GM13977 (cell line): ENCODE measurements around the gene SNX5.

ENCODE experiments used
- DNase-seq: peaks from one replicate; pipeline ENCODE4 v3.0.0; 2012; ENCODE audit warnings: low spot score
- CTCF ChIP-seq: IDR thresholded peaks from 2 replicates; pipeline ENCODE4 v1.5.1; 2012; ENCODE audit warnings: mild to moderate bottlenecking, control low read depth; ENCODE audit not compliant: insufficient read depth; ENCODE audit errors: extremely low read depth, missing control alignments
- in situ Hi-C: fragments of 300-500 bp; cut with MboI; formaldehyde crosslinking; loops from one replicate; pipeline ENCODE4 v1.12.0; 2022; ENCODE audit warnings: low sequenced_read_pairs, low pct_unique_long_range_greater_than_20kb, mixed read lengths, inconsistent platforms; ENCODE audit not compliant: unreplicated experiment

The SNX5 gene

DNA sequence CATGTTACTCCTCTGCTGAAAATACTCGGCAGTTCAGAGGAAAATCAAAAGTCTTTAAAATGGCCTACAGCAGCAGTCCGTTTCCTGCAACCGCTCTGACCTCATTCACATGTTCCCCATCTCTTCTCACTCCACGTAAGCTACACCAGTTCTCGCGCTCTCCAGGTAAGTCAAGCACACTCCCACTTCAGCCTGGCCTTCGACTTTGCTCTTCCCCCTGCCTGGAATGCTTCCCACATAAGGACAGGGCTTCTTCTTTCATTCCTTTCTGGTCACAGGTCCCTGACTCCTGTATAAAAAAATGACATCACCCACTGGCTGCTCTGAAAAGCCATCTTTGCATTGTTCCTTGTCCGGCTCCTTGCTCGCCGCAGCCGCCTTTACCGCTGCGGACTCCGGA, 42.9 kb upstream of the SNX5 start:
- in situ Hi-C loops: no loop called here
- no peak for TF ChIP-seq CTCF
- DNase-seq: no peak

DNA sequence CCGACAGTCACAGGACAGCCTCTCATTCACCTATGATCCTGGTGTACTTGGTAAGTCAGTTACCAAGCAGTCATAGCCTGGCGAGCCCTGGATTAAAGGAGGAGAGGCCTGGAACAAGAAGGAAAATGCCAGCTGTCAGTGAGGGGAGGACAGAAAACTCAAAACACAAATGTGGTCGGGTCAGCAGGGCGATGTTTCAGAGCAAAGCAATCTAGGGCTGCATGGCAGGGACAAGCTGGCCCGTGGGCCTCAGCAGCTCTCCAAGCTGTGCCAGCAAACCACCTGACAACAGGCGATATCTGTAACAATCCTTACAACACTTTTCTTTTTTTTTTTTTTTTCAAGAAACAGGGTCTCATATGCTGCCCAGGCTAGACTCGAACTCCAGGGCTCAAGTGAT, 40.5 kb upstream of the SNX5 start:
- no peak for DNase-seq
- TF ChIP-seq CTCF: no peak
- in situ Hi-C loops: no loop called here

DNA sequence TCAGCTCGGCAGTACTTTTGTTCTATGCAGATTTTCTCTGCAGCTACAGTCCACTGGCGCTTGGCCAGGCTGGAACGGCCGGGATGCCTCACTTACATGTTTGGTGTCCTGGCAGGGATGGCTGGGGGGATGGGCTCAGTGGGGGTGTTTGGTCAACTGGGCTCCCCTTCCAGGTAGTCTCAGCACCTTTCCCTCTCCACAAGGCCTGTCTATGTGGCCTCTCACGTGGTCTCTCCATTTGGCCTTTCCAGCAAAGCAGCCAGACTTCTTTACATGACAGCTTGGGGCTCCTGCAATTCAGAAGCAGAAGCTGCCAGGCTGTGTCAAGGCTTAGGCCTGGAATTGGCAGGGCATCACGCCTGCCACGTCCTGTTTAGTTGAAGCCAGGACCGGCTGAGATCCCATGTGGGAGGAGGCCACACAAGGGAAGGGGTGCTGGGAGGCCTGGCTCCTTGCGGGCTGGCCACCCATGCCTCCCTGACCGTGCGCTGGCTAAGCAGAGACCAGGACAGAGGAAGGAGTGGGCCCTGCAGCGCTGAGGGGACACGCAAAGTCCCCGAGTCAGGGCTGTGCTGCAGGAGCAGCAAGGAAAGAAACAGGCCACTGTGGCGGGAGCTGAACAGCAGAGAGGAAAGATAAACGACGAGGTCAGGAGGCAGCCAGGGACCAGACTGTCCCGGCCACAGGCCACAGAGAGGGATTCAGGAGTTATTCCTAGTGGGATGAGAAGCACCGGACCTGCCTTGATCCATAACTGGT, 39.1 kb upstream of the SNX5 start:
- TF ChIP-seq CTCF: no peak
- no peak for DNase-seq
- in situ Hi-C loops: no loop called here

GRCh38 chr20:18006684-18007083, 38.1 kb upstream of the SNX5 start:
- DNase-seq: no peak
- in situ Hi-C loops: no loop called here
- TF ChIP-seq CTCF: no peak

DNA sequence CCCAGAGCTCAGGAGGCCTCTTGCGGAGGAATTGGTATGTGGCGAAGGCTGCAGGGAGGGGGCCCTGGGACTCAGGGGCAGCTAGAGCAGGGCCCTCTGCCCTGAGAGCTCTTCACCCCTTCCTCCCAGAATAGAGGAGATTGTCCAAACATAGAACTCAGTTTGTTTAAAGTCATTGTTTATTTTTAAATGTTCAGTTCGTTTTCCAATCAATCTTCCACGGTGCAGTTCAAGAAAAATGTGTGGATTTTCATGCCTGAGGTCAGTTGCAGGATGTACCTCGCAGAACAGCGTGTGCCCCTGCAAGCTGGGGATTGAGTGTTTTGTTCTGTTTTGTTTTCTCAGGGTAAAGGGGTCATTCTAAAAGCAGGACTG, 37.4 kb upstream of the SNX5 start:
- no peak for DNase-seq
- in situ Hi-C loops: no loop called here
- TF ChIP-seq CTCF: no peak

GRCh38 chr20:18005170-18005989, 36.8 kb upstream of the SNX5 start:
- DNase-seq: peak; percentile 80
- in situ Hi-C loops: no loop called here
- no peak for TF ChIP-seq CTCF
